Naive thymus-derived CD4-positive, alpha-beta T cell (primary cell): Measurements from ENCODE around the gene HEATR1. TPM values are rescaled to one million over a fixed set of nuclear protein-coding genes. Genes with fewer than 3 reads are reported as not detected.

Source experiments
- ATAC-seq: fragments of 150-1000 bp; cut with Tn5 transposase; 2 replicates; pipeline ENCODE4 v1.10.0; 2021; ENCODE audit warnings: mild to moderate bottlenecking, moderate library complexity
- CTCF ChIA-PET: fragments of 350-600 bp; sonication (Branson Sonifier 250); formaldehyde crosslinking; loops from one replicate; lab custom pipeline; 2021; ENCODE audit warnings: antibody characterized with exemption; lab: Charles Lee
- POLR2A ChIA-PET: fragments of 350-600 bp; sonication (Branson Sonifier 250); formaldehyde crosslinking; loops from one replicate; lab custom pipeline; 2021; ENCODE audit warnings: antibody characterized with exemption, inconsistent platforms; lab: Charles Lee
- DNase-seq, 9 donors: peaks; one replicate each; pipeline versions ENCODE4 v3.0.0 to v3.0.0-alpha.2; 2020 to 2022; ENCODE audit warnings: mixed read lengths in 1 of 9
- H3K27ac ChIP-seq: one replicate; pipeline ENCODE4 v1.7.0; 2013; ENCODE audit warnings: mild to moderate bottlenecking, low read depth, low read length, moderate library complexity
- H3K27me3 ChIP-seq, 2 donors: one replicate each; pipeline ENCODE4 v1.7.0; 2013; ENCODE audit warnings: low read length in 2 of 2, mild to moderate bottlenecking in 2 of 2, moderate library complexity in 2 of 2; ENCODE audit not compliant: control insufficient read depth in 2 of 2, insufficient read depth in 2 of 2
- H3K36me3 ChIP-seq, 3 experiments: 1 replicate in 2 of 3; 2 replicates in 1 of 3; pipeline ENCODE4 v1.7.0; 2013; ENCODE audit warnings: low read length in 3 of 3, mild to moderate bottlenecking in 3 of 3, moderate library complexity in 1 of 3; ENCODE audit not compliant: insufficient read depth in 3 of 3, control insufficient read depth in 2 of 3
- H3K4me1 ChIP-seq, 2 donors: one replicate each; pipeline ENCODE4 v1.7.0; 2013; ENCODE audit warnings: low read length in 2 of 2, mild to moderate bottlenecking in 2 of 2, moderate library complexity in 1 of 2; ENCODE audit not compliant: control insufficient read depth in 2 of 2, insufficient read depth in 2 of 2
- H3K4me3 ChIP-seq: 2 replicates; pipeline ENCODE4 v1.7.0; 2013; ENCODE audit warnings: mild to moderate bottlenecking, low read length
- H3K9me3 ChIP-seq, 3 experiments: 1 replicate in 2 of 3; 2 replicates in 1 of 3; pipeline ENCODE4 v1.7.0; 2013; ENCODE audit warnings: low read length in 3 of 3; ENCODE audit not compliant: control insufficient read depth in 2 of 3
- H3K27ac Mint-ChIP-seq, 9 donors: one replicate each; pipeline ENCODE4 v1.8.0; 2020 to 2022; ENCODE audit warnings: mixed read lengths in 9 of 9, mild to moderate bottlenecking in 8 of 9, moderate library complexity in 5 of 9, inconsistent platforms in 2 of 9
- H3K27me3 Mint-ChIP-seq, 5 donors: one replicate each; pipeline ENCODE4 v1.8.0; 2021 to 2022; ENCODE audit warnings: mixed read lengths in 5 of 5, mild to moderate bottlenecking in 1 of 5
- H3K36me3 Mint-ChIP-seq, 5 donors: one replicate each; pipeline ENCODE4 v1.8.0; 2020 to 2022; ENCODE audit warnings: mixed read lengths in 5 of 5, mild to moderate bottlenecking in 3 of 5, inconsistent platforms in 1 of 5
- H3K4me1 Mint-ChIP-seq, 7 donors: one replicate each; pipeline ENCODE4 v1.8.0; 2020 to 2022; ENCODE audit warnings: mixed read lengths in 7 of 7, mild to moderate bottlenecking in 3 of 7, inconsistent platforms in 1 of 7
- H3K4me3 Mint-ChIP-seq, 10 donors: one replicate each; pipeline ENCODE4 v1.8.0; 2020 to 2022; ENCODE audit warnings: mild to moderate bottlenecking in 10 of 10, mixed read lengths in 10 of 10, moderate library complexity in 6 of 10, inconsistent platforms in 2 of 10
- H3K9me3 Mint-ChIP-seq, 11 donors: one replicate each; pipeline ENCODE4 v1.8.0; 2020 to 2022; ENCODE audit warnings: mixed read lengths in 11 of 11, mild to moderate bottlenecking in 4 of 11, inconsistent platforms in 1 of 11, moderate library complexity in 1 of 11
- intact Hi-C, 2 donors: fragments of 100-400 bp; cut with micrococcal nuclease; formaldehyde crosslinking; loops; one replicate each; pipeline ENCODE4 v1.15.1; 2023
- polyA plus RNA-seq, 2 donors: library from polyadenylated mRNA; unstranded; fragments of 300-500 nt; fragmentation: Illumina TruSeq; gene quantifications; one replicate each; pipeline ENCODE4 v1.2.3, GENCODE V29; 2021
- total RNA-seq, 6 experiments: library from RNA in 5 of 6; stranded (reverse) in 5 of 6; gene quantifications; 1 replicate in 5 of 6; 2 replicates in 1 of 6; pipeline ENCODE4 v1.2.3 and lab custom pipeline; 2021 to 2026

The HEATR1 gene
- total and polyA plus RNA-seq, 7 experiments from 2014 or later, result 14.2 to 58.7 (median 41.5) TPM

DNA sequence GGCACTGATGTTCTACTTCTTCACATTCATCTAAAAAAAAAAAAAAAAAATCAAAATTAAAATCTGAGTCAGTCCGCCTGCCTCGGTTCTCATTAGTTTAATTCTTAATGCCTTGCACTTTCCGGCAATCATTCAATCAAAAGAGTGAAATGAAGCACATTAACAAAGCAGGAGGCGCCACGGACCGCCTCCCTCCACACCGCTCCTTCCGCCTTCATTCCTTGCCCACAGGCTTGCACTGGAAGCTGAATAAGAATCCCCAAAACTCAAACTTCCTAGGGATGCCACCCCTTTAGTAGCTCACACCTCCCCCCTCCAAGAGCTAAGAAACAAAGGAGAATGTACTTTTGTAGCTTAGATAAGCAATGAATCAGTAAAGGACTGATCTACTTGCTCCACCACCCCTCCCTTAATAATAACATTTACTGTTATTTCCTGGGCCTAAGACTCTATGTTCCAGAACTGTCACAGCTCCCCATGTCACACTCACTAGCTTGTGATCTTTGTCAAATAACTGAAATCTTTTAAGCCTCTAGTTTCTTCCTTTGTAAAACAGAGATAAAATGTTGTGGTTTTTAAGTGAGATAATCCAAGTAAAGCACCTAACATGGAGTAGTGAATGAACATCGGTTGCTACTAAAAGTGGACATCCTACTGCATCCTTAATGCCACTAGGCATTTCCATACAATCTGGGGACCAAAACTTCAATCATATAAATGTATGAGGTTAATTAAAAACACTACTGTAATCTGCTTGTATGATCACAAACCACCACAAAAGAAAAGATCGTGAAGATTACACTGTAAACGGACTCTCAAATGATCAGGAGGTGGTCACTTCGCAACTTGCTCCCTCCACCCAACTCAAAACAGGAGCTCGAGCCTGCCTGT lies 53.1 kb downstream of the HEATR1 start:
- Mint-ChIP-seq H3K9me3 (no peaks in the 10 kb centered on the region), H3K4me3 (no peak overlapping the region), H3K4me1 (peaks cover 2 to 11% (median 4%) of the 10 kb centered on the region in 7 donors), H3K27ac (peak overlapping the region in 8 of 9 donors; percentile 12 to 61 (median 33)), H3K36me3 (peaks cover 32 to 73% (median 46%) of the 10 kb centered on the region in 5 donors), H3K27me3 (no peaks in the 10 kb centered on the region)
- H3K27me3 ChIP-seq, result no peaks in the 10 kb centered on the region
- CTCF ChIA-PET, result no interaction called here
- H3K4me1 ChIP-seq, result peaks cover 0 to 3% of the 10 kb centered on the region in 2 donors
- no peak overlapping the region for H3K27ac ChIP-seq
- peaks cover 22 to 96% (median 41%) of the 10 kb centered on the region in 3 experiments for H3K36me3 ChIP-seq
- H3K4me3 ChIP-seq, result no peak overlapping the region
- no peaks in the 10 kb centered on the region for H3K9me3 ChIP-seq
- intact Hi-C loops, result no loop called here
- no peak for ATAC-seq
- POLR2A ChIA-PET, result no interaction called here
- no peak for DNase-seq

DNA sequence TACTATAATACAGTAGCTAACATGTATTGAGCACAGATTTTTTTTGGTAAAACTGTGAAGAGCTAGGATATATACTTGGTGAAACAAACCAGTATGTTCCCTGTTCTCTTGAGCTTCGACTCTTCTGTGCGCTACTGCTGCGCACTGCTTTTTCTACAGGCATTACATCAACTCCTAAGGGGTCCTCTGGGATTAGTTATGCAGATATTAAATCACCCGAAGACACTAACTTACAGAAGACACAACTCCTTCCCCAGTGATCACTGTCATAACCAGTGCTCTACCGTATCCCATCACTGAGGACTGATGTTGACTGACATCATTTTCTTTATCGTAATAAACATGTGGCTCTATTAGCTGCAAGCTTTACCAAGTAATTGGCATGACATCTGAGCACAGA lies 55.9 kb downstream of the HEATR1 start:
- ATAC-seq, result no peak
- no peak overlapping the region for H3K4me3 ChIP-seq

DNA sequence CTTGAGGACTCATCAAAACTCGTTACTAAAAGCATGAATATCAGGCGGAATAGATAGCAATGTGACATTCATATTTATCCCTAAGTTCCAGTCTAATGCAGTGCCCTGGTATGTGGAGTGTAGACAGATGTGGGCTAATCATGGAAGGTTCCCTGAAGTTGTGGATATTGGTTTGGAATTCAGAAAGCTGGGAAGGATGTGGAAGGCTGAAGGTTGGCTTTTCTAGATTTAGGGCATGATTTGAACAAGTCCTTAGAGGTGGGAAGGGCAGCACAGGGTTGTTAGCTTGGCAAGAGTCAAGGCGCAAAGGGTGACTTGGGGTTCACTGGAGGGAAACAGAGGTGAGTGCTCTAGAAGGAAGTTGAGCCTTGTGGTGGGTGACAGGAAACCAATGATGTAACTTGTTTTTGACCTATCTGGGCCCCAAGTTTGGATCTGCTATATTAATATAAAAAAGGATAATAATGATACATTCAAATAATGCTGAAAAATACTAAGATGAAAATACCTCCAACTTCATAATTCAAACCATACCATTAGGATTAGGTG lies 58.6 kb downstream of the HEATR1 start:
- Mint-ChIP-seq H3K27ac (peak overlapping the region; percentile 36 to 91 (median 82)), H3K36me3 (peaks cover 38 to 76% (median 43%) of the 10 kb centered on the region in 5 donors), H3K4me3 (peak overlapping the region in 5 of 10 donors; percentile 10 to 37 (median 14)), H3K4me1 (peaks cover 9 to 25% (median 20%) of the 10 kb centered on the region in 7 donors), H3K27me3 (no peaks in the 10 kb centered on the region), H3K9me3 (no peaks in the 10 kb centered on the region)
- H3K4me3 ChIP-seq, result no peak overlapping the region
- H3K4me1 ChIP-seq, result peaks cover 9 to 13% of the 10 kb centered on the region in 2 donors
- H3K36me3 ChIP-seq, result peaks cover 36 to 99% (median 38%) of the 10 kb centered on the region in 3 experiments
- intact Hi-C loops, result no loop called here
- H3K27ac ChIP-seq, result peak overlapping the region; percentile 31
- DNase-seq, result no peak
- ATAC-seq, result peak; percentile 63
- no peaks in the 10 kb centered on the region for H3K27me3 ChIP-seq
- ChIA-PET POLR2A (no interaction called here), CTCF (no interaction called here)
- no peaks in the 10 kb centered on the region for H3K9me3 ChIP-seq

More for the DNA sequence above, 55.9 kb downstream of the HEATR1 start:
- Mint-ChIP-seq H3K36me3 (peaks cover 36 to 71% (median 50%) of the 10 kb centered on the region in 5 donors), H3K27me3 (no peaks in the 10 kb centered on the region), H3K27ac (peak overlapping the region in 7 of 9 donors; percentile 26 to 83 (median 51)), H3K9me3 (no peaks in the 10 kb centered on the region), H3K4me3 (no peak overlapping the region), H3K4me1 (peaks cover 9 to 27% (median 22%) of the 10 kb centered on the region in 7 donors)
- Histone ChIP-seq H3K27ac (no peak overlapping the region), H3K9me3 (no peaks in the 10 kb centered on the region), H3K36me3 (peaks cover 24 to 98% (median 24%) of the 10 kb centered on the region in 3 experiments), H3K27me3 (no peaks in the 10 kb centered on the region), H3K4me1 (peaks cover 9 to 13% of the 10 kb centered on the region in 2 donors)
- intact Hi-C loops, result no loop called here
- POLR2A ChIA-PET, result interaction anchor here (1.0 to 1.5 kb wide), 2 partner anchors 11 to 22 kb away, joined by 4 to 5 read pairs; no protein-coding TSS in a partner anchor
- DNase-seq, result no peak
- CTCF ChIA-PET, result interaction anchor here (0.7 to 1.0 kb wide), 2 partner anchors 22 to 30 kb away, joined by 3 to 4 read pairs; no protein-coding TSS in a partner anchor

DNA sequence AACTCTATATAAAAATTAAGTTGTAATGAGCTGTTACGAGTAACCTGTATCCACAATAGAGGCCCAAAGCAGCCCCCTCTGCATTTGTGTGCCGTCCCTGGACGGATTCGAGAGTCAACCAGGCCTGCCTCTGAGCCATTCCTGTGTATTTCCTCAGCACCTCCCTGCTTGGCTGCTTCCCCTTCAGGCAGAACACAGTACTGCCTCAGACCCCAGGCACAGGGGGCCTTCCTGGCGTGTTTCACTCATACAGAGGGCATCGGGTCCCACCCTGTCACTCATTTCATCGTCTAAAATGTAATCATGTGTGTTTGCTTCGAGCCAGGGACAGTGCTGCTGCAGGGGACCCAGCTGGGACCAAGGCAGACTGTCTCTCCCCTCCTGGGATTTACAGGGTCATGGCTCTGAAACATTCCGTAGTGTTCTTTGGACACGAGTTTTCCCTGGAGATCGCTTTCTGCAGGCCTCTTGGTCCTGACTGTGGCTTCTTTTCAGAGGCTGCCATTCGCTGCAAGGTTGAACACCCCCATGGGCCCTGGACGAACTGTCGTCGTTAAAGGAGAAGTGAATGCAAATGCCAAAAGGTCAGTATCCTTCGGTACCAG lies 61.1 kb downstream of the HEATR1 start:
- H3K4me3 ChIP-seq, result no peak overlapping the region
- H3K4me1 Mint-ChIP-seq, result peaks cover 9 to 25% (median 20%) of the 10 kb centered on the region in 7 donors
- H3K36me3 ChIP-seq, result peaks cover 32 to 99% (median 44%) of the 10 kb centered on the region in 3 experiments
- intact Hi-C loops, result no loop called here
- no peaks in the 10 kb centered on the region for H3K9me3 Mint-ChIP-seq
- peaks cover 9 to 13% of the 10 kb centered on the region in 2 donors for H3K4me1 ChIP-seq
- ChIA-PET POLR2A (no interaction called here), CTCF (no interaction called here)
- no peaks in the 10 kb centered on the region for H3K27me3 ChIP-seq
- no peaks in the 10 kb centered on the region for H3K9me3 ChIP-seq
- H3K36me3 Mint-ChIP-seq, result peaks cover 31 to 70% (median 36%) of the 10 kb centered on the region in 5 donors
- no peak for ATAC-seq
- DNase-seq, result no peak
- no peaks in the 10 kb centered on the region for H3K27me3 Mint-ChIP-seq
- H3K4me3 Mint-ChIP-seq, result no peak overlapping the region
- H3K27ac ChIP-seq, result no peak overlapping the region
- peak overlapping the region in 4 of 9 donors; percentile 8 to 61 (median 48) for H3K27ac Mint-ChIP-seq

DNA sequence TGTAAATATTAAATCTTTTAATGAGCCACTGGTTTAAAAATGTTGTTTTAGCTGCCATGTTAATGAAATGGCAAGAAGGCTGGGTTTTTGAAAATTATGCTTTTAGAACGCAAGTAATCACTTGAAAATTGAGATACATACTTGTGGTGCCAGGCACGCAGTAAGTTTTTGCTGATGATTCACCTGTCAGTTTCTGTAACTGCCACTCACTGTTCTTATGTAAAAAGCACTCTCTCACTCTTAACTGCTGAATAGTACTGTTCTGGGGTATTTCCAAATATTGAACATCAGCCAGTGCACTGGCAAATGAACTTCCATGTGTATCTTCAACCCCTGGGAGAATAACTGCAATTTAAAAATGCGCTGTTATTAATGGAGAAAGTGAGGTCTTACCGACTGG lies 62.6 kb downstream of the HEATR1 start:
- ChIA-PET POLR2A (no interaction called here), CTCF (no interaction called here)
- Mint-ChIP-seq H3K4me1 (peaks cover 6 to 23% (median 18%) of the 10 kb centered on the region in 7 donors), H3K27me3 (no peaks in the 10 kb centered on the region), H3K4me3 (no peak overlapping the region), H3K27ac (no peak overlapping the region), H3K9me3 (no peaks in the 10 kb centered on the region), H3K36me3 (peaks cover 24 to 59% (median 28%) of the 10 kb centered on the region in 5 donors)
- Histone ChIP-seq H3K36me3 (peaks cover 35 to 94% (median 42%) of the 10 kb centered on the region in 3 experiments), H3K27ac (no peak overlapping the region), H3K4me1 (peaks cover 9 to 13% of the 10 kb centered on the region in 2 donors), H3K27me3 (no peaks in the 10 kb centered on the region), H3K9me3 (no peaks in the 10 kb centered on the region), H3K4me3 (no peak overlapping the region)
- DNase-seq (no peak), ATAC-seq (no peak)
- intact Hi-C loops, result no loop called here

GRCh38 chr1:236540813-236541465 lies 63.4 kb downstream of the HEATR1 start:
- no peak overlapping the region for H3K27ac Mint-ChIP-seq
- no peak overlapping the region for H3K4me3 Mint-ChIP-seq

More at GRCh38 chr1:236540813-236541465, 63.4 kb downstream of the HEATR1 start:
- POLR2A ChIA-PET, result no interaction called here
- H3K27ac ChIP-seq, result no peak overlapping the region
- no peak overlapping the region for H3K4me3 ChIP-seq
- peaks cover 8 to 9% of the 10 kb centered on the region in 2 donors for H3K4me1 ChIP-seq
- no peak for ATAC-seq
- CTCF ChIA-PET, result no interaction called here
- peaks cover 35 to 94% (median 46%) of the 10 kb centered on the region in 3 experiments for H3K36me3 ChIP-seq
- Mint-ChIP-seq H3K27me3 (no peaks in the 10 kb centered on the region), H3K9me3 (no peaks in the 10 kb centered on the region), H3K36me3 (peaks cover 22 to 54% (median 24%) of the 10 kb centered on the region in 5 donors), H3K4me1 (peaks cover 8 to 23% (median 15%) of the 10 kb centered on the region in 7 donors)
- H3K27me3 ChIP-seq, result no peaks in the 10 kb centered on the region
- intact Hi-C loops, result no loop called here
- no peak for DNase-seq
- no peaks in the 10 kb centered on the region for H3K9me3 ChIP-seq
